ENCODE measurements around the gene MSTO1. TPM values are rescaled to one million over a fixed set of nuclear protein-coding genes. Genes with fewer than 3 reads are reported as not detected.

Gene MSTO1
- total and polyA plus RNA-seq, 10 of the 15 experiments (the other 5 are each of a cell fraction or from before 2014, with no cell fraction given): 16.1 to 87.9 (median 46.6) TPM

- 5% methylated on average over 12 of the region's 12 CpGs for WGBS (ENCODE audit: insufficient coverage, insufficient replicate concordance, low lambda C conversion rate, missing lambda C conversion rate)
- RAD21 ChIA-PET (ENCODE audit: unreplicated experiment): interaction anchor here (0.8 kb wide), 1 partner anchor 170 kb away, joined by 3 read pairs; no protein-coding TSS in a partner anchor
- Histone ChIP-seq H3K36me3 (ENCODE audit: control insufficient read depth in 2 of 2, insufficient read depth in 2 of 2, low read length in 1 of 2) (no peaks in the 10 kb centered on the region), H3K9ac (ENCODE audit: control insufficient read depth, insufficient read depth, low read length) (no peak overlapping the region), H3K27me3 (replicated peaks in 1 of 2; ENCODE audit: control insufficient read depth in 2 of 2, insufficient read depth in 2 of 2, low read length in 1 of 2) (no peaks in the 10 kb centered on the region), H3K4me3 (no peak overlapping the region), H3K4me2 (ENCODE audit: control insufficient read depth, insufficient read depth) (peak overlapping the region; percentile 31), H3K27ac (ENCODE audit: control insufficient read depth, insufficient read depth) (no peak overlapping the region), H3K79me2 (ENCODE audit: control insufficient read depth, insufficient read depth, low read length) (no peaks in the 10 kb centered on the region), H2AFZ (ENCODE audit: control insufficient read depth, low read depth, low read length) (peak overlapping the region; percentile 25), H3K9me3 (replicated peaks; ENCODE audit: control insufficient read depth, insufficient read depth, low read length) (no peaks in the 10 kb centered on the region), H3K4me1 (ENCODE audit: control insufficient read depth, insufficient read depth, low read length) (no peaks in the 10 kb centered on the region), H4K20me1 (ENCODE audit: control insufficient read depth, insufficient read depth) (no peaks in the 10 kb centered on the region)
- FAIRE-seq (no peak), DNase-seq (ENCODE audit: low read depth, low spot score) (no peak), ATAC-seq (no peak)
- CTCF ChIA-PET: interaction anchor here (0.6 to 1.1 kb wide), 3 partner anchors 275 to 571 kb away, joined by 3 to 4 read pairs (median 3); no protein-coding TSS in a partner anchor
- SMC1A ChIA-PET (ENCODE audit: uncharacterized antibody, unreplicated experiment): interaction anchor here (0.6 kb wide), 1 partner anchor 435 kb away, joined by 3 read pairs; no protein-coding TSS in a partner anchor
- BruUV-seq (replicated peaks): no TSS peak
- in situ Hi-C loops (cut with MboI) (no loop called here), intact Hi-C loops (cut with micrococcal nuclease; ENCODE audit: unreplicated experiment) (no loop called here)
- POLR2A ChIA-PET: interaction anchor here (1.0 kb wide), 1 partner anchor 9 kb away, joined by 3 read pairs; no protein-coding TSS in a partner anchor
- no peak for TF ChIP-seq SKIL (IDR thresholded peaks at IDR 0.05; ENCODE audit: low read depth, poor library complexity, severe bottlenecking)
- no peak for TF ChIP-seq ZNF687 (IDR thresholded peaks at IDR 0.05)
- no peak for TF ChIP-seq CBX5 (IDR thresholded peaks at IDR 0.05; ENCODE audit: low read depth)
- no peak for TF ChIP-seq SUZ12 (IDR thresholded peaks at IDR 0.05; ENCODE audit: unreplicated experiment)
- TF ChIP-seq TBL1XR1 (IDR thresholded peaks at IDR 0.05; ENCODE audit: low read depth, low read length): no peak
- no peak for TF ChIP-seq PAX8 (IDR thresholded peaks at IDR 0.05)
- no peak for TF ChIP-seq ATF7 (IDR thresholded peaks at IDR 0.05; ENCODE audit: low read depth)
- TF ChIP-seq ZNF384 (IDR thresholded peaks at IDR 0.05; ENCODE audit: borderline replicate concordance, low read depth, low read length): no peak
- TF ChIP-seq JUND (IDR thresholded peaks at IDR 0.05; ENCODE audit: low read depth, low read length): no peak
- no peak for TF ChIP-seq NRF1 (conservative IDR thresholded peaks at IDR 0.05; ENCODE audit: low read depth, low read length)
- TF ChIP-seq, protein P1, sequence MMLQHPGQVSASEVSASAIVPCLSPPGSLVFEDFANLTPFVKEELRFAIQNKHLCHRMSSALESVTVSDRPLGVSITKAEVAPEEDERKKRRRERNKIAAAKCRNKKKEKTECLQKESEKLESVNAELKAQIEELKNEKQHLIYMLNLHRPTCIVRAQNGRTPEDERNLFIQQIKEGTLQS (IDR thresholded peaks at IDR 0.05; ENCODE audit: borderline replicate concordance, extremely low read depth, low read depth, low read length): no peak
- no peak for TF ChIP-seq CHD2 (IDR thresholded peaks at IDR 0.05; ENCODE audit: borderline replicate concordance, low read depth, low read length)
- TF ChIP-seq MLLT1 (IDR thresholded peaks at IDR 0.05): no peak
- no peak for TF ChIP-seq SIX5 (IDR thresholded peaks at IDR 0.05; ENCODE audit: low read depth, low read length, severe bottlenecking)
- TF ChIP-seq MEF2A (IDR thresholded peaks at IDR 0.05; ENCODE audit: insufficient read depth, low read depth, low read length): no peak
These were observed 11.1 kb upstream of the MSTO1 start for GRCh38 chr1:155598842-155599331.

Data from GM12878 (cell line).